Naive thymus-derived CD8-positive, alpha-beta T cell (primary cell): Measurements from ENCODE around the gene NECAB2. TPM values are rescaled to one million over a fixed set of nuclear protein-coding genes. Genes with fewer than 3 reads are reported as not detected.
"Not testable (repeated sequence)": the region's sequence is repeated elsewhere in the genome, so short reads cannot be mapped to it uniquely, and the experiment has no call there.

ENCODE experiments used
- ATAC-seq, 2 donors: fragments of 150-1000 bp; cut with Tn5 transposase in 1 of 2; sonication (Bioruptor Pico), chemical (Tn5 transposase) in 1 of 2; 1 replicate in 1 of 2; 2 replicates in 1 of 2; pipeline ENCODE4 v1.10.0; 2021; ENCODE audit warnings: mild to moderate bottlenecking in 2 of 2, moderate library complexity in 2 of 2
- POLR2A ChIA-PET: fragments of 350-600 bp; sonication (Branson Sonifier 250); formaldehyde crosslinking; loops from one replicate; lab custom pipeline; 2021; ENCODE audit warnings: antibody characterized with exemption; lab: Charles Lee
- DNase-seq, 10 donors: peaks; one replicate each; pipeline versions ENCODE4 v3.0.0 to v3.0.0-alpha.2; 2020 to 2022
- H3K27ac Mint-ChIP-seq, 10 donors: one replicate each; pipeline ENCODE4 v1.8.0; 2020 to 2022; ENCODE audit warnings: mild to moderate bottlenecking in 10 of 10, mixed read lengths in 10 of 10, moderate library complexity in 4 of 10, inconsistent platforms in 1 of 10
- H3K27me3 Mint-ChIP-seq, 5 donors: one replicate each; pipeline ENCODE4 v1.8.0; 2021 to 2022; ENCODE audit warnings: mixed read lengths in 5 of 5
- H3K36me3 Mint-ChIP-seq, 3 donors: one replicate each; pipeline ENCODE4 v1.8.0; 2020 to 2022; ENCODE audit warnings: mixed read lengths in 3 of 3, mild to moderate bottlenecking in 2 of 3, inconsistent platforms in 1 of 3
- H3K4me1 Mint-ChIP-seq, 4 donors: one replicate each; pipeline ENCODE4 v1.8.0; 2021 to 2022; ENCODE audit warnings: mixed read lengths in 4 of 4
- H3K4me3 Mint-ChIP-seq, 10 donors: one replicate each; pipeline ENCODE4 v1.8.0; 2020 to 2022; ENCODE audit warnings: mild to moderate bottlenecking in 10 of 10, mixed read lengths in 10 of 10, moderate library complexity in 6 of 10, inconsistent platforms in 1 of 10
- H3K9me3 Mint-ChIP-seq, 9 donors: one replicate each; pipeline ENCODE4 v1.8.0; 2020 to 2022; ENCODE audit warnings: mixed read lengths in 9 of 9, mild to moderate bottlenecking in 3 of 9, inconsistent platforms in 1 of 9, moderate library complexity in 1 of 9
- polyA plus RNA-seq, 3 donors: library from polyadenylated mRNA; unstranded; fragments of 300-500 nt; fragmentation: Illumina TruSeq; gene quantifications; one replicate each; pipeline ENCODE4 v1.2.3, GENCODE V29; 2021
- total RNA-seq, 8 experiments: library from RNA in 2 of 8; stranded (reverse) in 2 of 8; gene quantifications; one replicate each; pipeline ENCODE4 v1.2.3 and lab custom pipeline; 2021 to 2026

The NECAB2 gene
- total and polyA plus RNA-seq, 5 experiments from 2014 or later, result not detected

DNA sequence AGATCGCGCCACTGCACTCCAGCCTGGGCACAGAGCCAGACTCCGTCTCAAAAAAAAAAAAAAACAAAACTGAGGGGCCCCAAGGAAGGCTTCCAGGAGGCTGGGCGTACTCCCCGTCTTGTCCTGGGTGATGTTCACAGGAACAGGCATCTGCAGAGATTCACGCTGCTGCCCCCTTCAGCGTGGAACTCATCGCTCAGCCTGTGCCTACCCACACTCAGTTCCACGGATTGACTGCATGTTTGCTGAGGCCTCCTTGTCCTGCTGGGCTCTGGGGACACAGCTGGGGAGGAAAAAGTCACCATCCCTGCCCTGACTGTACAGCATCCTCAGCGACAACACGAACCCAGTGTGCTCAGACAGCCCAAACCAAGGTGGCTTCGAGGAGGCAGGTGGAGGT is 27.9 kb upstream of the NECAB2 start:
- Mint-ChIP-seq H3K36me3 (no peaks in the 10 kb centered on the region), H3K27ac (peak overlapping the region in 1 of 10 donors; percentile 4), H3K4me3 (no peak overlapping the region), H3K9me3 (no peaks in the 10 kb centered on the region), H3K27me3 (peaks cover 0 to 3% (median 0%) of the 10 kb centered on the region in 5 donors), H3K4me1 (peaks cover 0 to 13% (median 5%) of the 10 kb centered on the region in 4 donors)
- no peak for DNase-seq
- ATAC-seq, result no peak
- POLR2A ChIA-PET, result no interaction called here

DNA sequence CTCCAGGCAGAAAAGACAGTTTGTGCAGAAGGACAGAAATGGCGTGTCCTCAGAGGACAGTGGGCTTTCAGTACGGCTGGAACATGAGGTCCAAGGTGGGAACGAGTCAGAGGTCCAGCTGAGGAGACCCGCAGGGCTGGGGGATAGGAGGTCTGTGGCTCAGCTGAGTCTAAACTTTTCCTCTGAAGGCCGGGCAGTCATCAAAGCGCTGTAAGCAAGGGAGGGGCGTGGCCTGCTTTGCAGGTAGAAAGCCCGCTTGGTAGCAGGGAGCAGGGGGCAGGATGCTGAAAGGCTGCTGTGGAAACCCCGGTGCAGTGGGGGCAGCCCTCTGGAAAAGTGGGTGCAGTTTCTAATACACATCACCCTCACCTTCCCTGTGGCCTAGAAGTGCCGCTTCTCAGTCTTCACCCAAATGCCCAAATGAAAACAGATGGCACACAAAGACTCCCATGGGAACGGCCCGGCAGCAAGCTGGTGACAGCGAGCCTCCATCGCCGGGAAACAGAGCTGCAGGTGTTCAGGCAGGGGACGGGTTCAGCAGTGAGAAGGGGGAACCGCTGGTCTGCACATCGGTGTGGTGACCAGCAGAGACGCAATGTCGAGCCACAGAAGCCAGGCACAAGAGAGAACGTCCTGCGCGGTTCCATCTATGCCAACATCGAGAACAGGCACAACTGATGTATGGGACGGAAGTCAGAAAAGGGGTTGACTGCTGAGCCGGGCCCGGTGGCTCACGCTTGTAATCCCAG is 27.2 kb upstream of the NECAB2 start:
- no peaks in the 10 kb centered on the region for H3K9me3 Mint-ChIP-seq
- peak overlapping the region in 1 of 10 donors; percentile 4 for H3K27ac Mint-ChIP-seq
- no peak for ATAC-seq
- H3K36me3 Mint-ChIP-seq, result no peaks in the 10 kb centered on the region
- POLR2A ChIA-PET, result no interaction called here
- H3K27me3 Mint-ChIP-seq, result peaks cover 0 to 3% (median 0%) of the 10 kb centered on the region in 5 donors
- no peak for DNase-seq
- no peak overlapping the region for H3K4me3 Mint-ChIP-seq
- H3K4me1 Mint-ChIP-seq, result peaks cover 0 to 13% (median 5%) of the 10 kb centered on the region in 4 donors

DNA sequence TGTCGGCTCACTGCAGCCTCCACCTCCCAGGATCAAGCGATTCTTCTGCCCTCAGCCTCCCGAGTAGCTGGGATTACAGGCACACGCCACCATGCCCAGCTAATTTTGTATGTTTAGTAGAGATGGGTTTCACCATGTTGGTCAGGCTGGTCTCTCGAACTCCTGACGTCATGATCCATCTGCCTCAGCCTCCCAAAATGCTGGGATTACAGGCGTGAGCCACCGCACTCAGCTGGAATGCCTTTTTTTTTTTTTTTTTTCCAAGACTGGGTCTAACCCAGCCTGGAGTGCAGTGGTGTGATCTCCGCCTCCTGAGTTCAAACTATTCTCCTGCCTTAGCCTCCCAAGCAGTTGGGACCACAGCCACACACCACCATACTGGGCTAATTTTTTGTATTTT is 26.5 kb upstream of the NECAB2 start:
- H3K4me1 Mint-ChIP-seq, result peaks cover 0 to 12% (median 5%) of the 10 kb centered on the region in 4 donors
- H3K4me3 Mint-ChIP-seq, DNase-seq, H3K27ac Mint-ChIP-seq, H3K9me3 Mint-ChIP-seq, POLR2A ChIA-PET, H3K36me3 Mint-ChIP-seq, H3K27me3 Mint-ChIP-seq, ATAC-seq: not testable (repeated sequence)

DNA sequence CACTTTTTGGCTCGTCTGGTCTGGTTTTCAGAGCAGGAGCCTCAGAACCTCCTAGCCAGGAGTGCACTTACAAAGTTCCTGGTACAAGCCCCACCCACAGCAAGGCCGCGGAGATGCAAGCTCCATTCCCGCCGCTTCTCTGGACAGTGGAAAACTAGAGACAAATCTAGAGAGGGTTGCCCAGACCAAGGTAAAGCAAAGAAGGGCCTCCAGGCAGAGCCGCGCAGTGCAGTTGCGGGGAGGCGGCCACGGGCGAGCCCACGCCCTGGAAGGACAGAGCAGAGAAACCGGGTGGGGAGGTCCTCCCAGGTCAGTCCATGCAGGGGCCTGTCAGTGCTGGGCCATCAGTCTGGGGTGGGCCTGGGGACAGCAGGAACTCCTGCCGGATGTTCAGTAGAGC is 26.0 kb upstream of the NECAB2 start:
- no peak overlapping the region for H3K27ac Mint-ChIP-seq
- POLR2A ChIA-PET, result no interaction called here
- H3K36me3 Mint-ChIP-seq, result no peaks in the 10 kb centered on the region
- no peaks in the 10 kb centered on the region for H3K9me3 Mint-ChIP-seq
- ATAC-seq (no peak), DNase-seq (no peak)
- peaks cover 0 to 9% (median 5%) of the 10 kb centered on the region in 4 donors for H3K4me1 Mint-ChIP-seq
- H3K27me3 Mint-ChIP-seq, result peaks cover 0 to 3% (median 0%) of the 10 kb centered on the region in 5 donors
- H3K4me3 Mint-ChIP-seq, result no peak overlapping the region

DNA sequence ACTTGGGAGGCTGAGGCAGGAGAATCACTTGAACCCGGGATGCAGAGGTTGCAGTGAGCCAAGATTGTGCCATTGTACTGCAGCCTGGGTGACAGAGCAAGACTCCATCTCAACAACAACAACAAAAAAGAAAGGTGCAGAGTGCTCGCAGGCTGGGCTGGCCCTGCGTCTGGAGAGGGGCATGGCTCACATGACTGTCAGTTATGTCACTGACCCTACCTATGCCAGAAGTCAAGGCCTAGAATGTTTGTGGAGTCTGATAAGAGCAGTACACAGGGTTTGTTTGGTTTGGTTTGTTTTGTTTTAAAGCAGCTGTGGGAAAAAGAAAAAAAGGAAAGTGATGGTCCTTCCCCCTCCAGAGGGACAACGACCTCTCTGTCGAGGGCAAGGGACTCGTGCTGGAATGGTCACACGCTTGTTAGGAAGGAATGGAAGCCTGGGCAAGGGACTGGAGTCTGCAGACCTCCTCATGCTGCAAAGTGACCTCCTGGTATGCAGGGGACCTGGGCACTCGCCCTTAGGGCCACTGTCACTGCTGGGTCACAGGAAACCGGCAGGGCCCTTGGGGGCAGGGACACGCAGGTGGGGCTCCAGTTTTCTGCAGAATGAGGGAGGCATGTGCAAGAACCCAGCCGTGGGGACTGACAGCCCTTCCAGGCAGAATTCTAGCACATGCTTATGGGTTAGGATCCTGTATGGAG is 25.1 kb upstream of the NECAB2 start:
- Mint-ChIP-seq H3K27me3 (peaks cover 0 to 3% (median 0%) of the 10 kb centered on the region in 5 donors), H3K27ac (peak overlapping the region in 2 of 10 donors; percentile 13 to 37), H3K36me3 (no peaks in the 10 kb centered on the region), H3K9me3 (no peaks in the 10 kb centered on the region), H3K4me3 (no peak overlapping the region), H3K4me1 (peaks cover 0 to 9% (median 5%) of the 10 kb centered on the region in 4 donors)
- no peak for DNase-seq
- no peak for ATAC-seq
- POLR2A ChIA-PET, result no interaction called here

DNA sequence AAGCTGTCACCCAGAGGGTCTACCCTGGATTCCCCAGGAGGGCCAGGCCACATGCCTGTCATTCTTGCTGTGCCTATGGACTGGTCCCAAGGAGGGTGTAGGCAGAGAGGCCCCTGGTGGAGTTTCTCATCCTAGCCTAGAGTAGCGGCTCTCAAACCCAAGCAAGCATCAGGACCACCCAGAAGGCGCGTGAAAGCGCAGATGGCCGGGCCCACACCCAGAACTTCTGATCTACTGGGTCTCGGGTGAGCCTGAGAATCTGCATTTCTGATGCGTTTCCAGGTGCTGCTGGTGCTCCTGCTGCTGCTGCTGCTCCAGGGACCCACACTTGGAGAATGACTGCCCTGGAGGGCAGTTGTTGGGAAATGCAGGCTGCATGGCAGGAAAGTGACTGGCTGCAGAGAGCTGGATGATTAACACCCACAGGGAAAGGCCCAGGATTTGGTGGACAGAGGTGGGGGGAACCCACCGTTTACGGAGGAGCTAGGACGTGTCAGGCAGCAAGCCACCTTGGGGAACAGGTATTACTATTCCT is 24.5 kb upstream of the NECAB2 start:
- ATAC-seq (no peak), DNase-seq (no peak)
- no peaks in the 10 kb centered on the region for H3K36me3 Mint-ChIP-seq
- no peaks in the 10 kb centered on the region for H3K9me3 Mint-ChIP-seq
- peaks cover 0 to 2% (median 0%) of the 10 kb centered on the region in 5 donors for H3K27me3 Mint-ChIP-seq
- no peak overlapping the region for H3K4me3 Mint-ChIP-seq
- POLR2A ChIA-PET, result no interaction called here
- peak overlapping the region in 1 of 10 donors; percentile 48 for H3K27ac Mint-ChIP-seq
- H3K4me1 Mint-ChIP-seq, result peaks cover 0 to 9% (median 5%) of the 10 kb centered on the region in 4 donors

DNA sequence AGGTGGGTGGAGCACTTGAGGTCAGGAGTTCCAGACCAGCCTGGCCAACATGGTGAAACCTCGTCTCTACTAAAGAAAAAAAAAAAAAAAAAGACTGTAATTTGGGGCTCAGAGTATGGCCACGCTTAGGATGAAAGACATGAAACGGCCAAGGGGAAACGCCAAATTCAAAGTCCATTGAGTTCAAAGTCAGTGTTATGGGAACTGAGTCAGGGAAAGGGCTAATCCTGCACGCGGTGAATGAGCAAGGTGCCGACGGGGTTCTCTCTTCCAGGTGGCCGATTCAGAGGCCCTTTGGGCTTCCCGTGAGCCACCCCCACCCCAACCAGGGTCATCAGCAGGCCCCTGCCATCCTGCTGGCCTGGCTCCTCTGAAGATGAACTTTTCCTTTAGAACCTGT is 22.5 kb upstream of the NECAB2 start:
- H3K27ac Mint-ChIP-seq, result no peak overlapping the region
- POLR2A ChIA-PET, result no interaction called here
- H3K36me3 Mint-ChIP-seq, result peaks cover 0 to 4% (median 0%) of the 10 kb centered on the region in 3 donors
- peaks cover 0 to 4% (median 0%) of the 10 kb centered on the region in 4 donors for H3K4me1 Mint-ChIP-seq
- no peaks in the 10 kb centered on the region for H3K9me3 Mint-ChIP-seq
- H3K4me3 Mint-ChIP-seq, result no peak overlapping the region
- ATAC-seq, result no peak
- H3K27me3 Mint-ChIP-seq, result peaks cover 0 to 1% (median 0%) of the 10 kb centered on the region in 5 donors
- no peak for DNase-seq

DNA sequence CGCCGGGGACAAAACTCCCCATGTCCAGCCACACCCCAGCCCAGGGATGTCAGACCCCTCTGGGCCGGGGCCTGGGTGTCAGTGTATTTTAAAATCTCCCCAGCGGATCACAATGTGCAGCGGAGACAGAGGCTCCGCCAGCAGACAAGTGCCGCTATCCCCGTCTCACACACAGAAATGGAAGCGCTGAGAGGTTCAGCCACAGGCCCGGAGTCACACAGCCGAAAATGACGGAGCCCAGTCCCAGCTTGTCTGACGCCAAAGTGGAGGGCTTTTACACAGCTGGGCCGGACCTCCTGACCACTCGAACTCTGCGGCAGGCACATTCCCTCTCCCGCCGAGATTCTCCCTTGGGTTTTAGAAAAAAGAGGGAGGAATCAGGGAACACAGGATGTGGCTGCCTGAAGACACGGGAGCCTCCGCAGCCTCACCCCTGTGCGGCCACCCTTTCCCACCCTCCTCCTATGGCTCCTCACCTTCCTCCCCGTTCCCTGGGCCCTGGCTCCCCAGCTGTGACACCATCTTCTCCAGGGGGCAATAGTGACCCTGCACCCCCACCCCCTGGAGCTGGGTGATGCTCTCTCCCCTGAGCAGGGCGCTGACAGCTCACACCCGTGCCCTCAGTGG is 21.8 kb upstream of the NECAB2 start:
- H3K4me3 Mint-ChIP-seq, result no peak overlapping the region
- H3K36me3 Mint-ChIP-seq, result peaks cover 0 to 4% (median 0%) of the 10 kb centered on the region in 3 donors
- H3K4me1 Mint-ChIP-seq, result no peaks in the 10 kb centered on the region
- POLR2A ChIA-PET, result no interaction called here
- H3K9me3 Mint-ChIP-seq, result no peaks in the 10 kb centered on the region
- DNase-seq (no peak), ATAC-seq (no peak)
- H3K27ac Mint-ChIP-seq, result no peak overlapping the region
- H3K27me3 Mint-ChIP-seq, result peaks cover 0 to 1% (median 0%) of the 10 kb centered on the region in 5 donors

DNA sequence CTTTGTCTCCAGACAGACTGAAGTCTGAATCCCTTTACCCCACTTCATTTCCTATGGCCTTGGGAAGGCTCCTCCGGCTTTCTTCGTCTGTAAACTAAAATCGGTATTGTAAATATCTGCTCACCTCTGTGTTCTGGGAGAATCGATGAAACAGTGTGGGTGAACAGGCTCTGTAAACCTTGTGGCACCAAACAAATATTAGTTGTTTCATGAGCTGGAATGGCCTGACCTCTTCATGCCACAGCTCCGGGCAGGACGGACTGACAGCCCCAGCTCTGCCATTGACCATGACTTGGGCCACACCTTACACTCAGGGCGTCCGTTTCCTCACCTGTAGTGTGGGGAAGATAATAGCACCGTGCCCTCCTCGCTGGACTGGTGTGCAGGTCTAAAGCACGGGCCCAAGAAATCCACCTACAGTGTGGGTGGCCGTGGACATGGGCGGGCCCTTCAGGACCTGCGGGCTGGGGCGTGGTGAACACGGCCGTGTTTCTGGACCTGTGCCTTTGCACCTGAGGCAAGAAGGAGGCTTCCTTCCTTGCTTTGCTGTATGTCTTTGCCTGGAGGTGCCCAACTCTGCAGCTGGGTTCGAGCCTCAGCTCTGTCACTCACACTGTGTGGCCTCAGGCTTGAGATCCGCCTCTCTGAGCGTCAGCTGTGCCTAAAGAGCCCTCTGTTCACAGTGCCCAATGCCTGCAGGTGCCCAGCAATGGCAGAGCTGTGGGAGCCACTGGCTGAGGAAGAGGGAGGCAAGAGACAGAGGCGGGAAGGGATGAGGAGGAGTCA is 21.1 kb upstream of the NECAB2 start:
- no peak overlapping the region for H3K27ac Mint-ChIP-seq
- ATAC-seq (no peak), DNase-seq (no peak)
- peaks cover 0 to 4% (median 0%) of the 10 kb centered on the region in 3 donors for H3K36me3 Mint-ChIP-seq
- no peaks in the 10 kb centered on the region for H3K9me3 Mint-ChIP-seq
- H3K27me3 Mint-ChIP-seq, result peaks cover 0 to 1% (median 0%) of the 10 kb centered on the region in 5 donors
- no peak overlapping the region for H3K4me3 Mint-ChIP-seq
- POLR2A ChIA-PET, result no interaction called here
- no peaks in the 10 kb centered on the region for H3K4me1 Mint-ChIP-seq

DNA sequence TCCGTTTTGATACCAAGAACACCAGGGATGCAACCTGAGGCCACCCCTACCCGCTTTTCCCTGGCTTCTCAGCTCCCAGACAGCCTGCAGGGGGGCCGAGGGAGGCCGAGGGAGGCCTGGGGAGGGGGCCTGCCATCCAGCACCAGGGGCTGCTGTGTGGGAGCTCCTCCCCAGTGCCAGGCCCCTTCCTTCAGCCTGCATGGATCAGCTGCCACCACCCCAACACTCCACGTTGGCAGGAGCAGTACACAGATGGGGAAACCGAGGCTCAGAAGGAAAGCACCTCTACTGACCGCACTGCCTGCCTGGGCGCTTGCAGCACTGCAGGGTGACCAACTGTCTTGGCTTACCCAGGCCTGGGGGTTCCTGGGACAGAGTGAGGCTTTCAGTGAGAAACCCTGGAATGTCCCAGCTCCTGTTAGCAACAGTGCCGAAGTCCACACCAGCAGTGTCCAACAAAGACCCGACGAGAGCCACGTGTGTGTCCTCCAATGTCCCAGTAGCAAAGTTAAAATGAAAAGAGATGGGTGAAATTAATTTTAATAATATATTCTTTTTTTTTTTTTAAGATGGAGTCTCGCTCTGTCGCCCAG is 20.3 kb upstream of the NECAB2 start:
- no peak for ATAC-seq
- Mint-ChIP-seq H3K9me3 (no peaks in the 10 kb centered on the region), H3K4me1 (no peaks in the 10 kb centered on the region), H3K27ac (no peak overlapping the region), H3K4me3 (no peak overlapping the region), H3K36me3 (peaks cover 0 to 4% (median 0%) of the 10 kb centered on the region in 3 donors), H3K27me3 (peaks cover 0 to 1% (median 0%) of the 10 kb centered on the region in 5 donors)
- POLR2A ChIA-PET, result no interaction called here
- DNase-seq, result no peak

DNA sequence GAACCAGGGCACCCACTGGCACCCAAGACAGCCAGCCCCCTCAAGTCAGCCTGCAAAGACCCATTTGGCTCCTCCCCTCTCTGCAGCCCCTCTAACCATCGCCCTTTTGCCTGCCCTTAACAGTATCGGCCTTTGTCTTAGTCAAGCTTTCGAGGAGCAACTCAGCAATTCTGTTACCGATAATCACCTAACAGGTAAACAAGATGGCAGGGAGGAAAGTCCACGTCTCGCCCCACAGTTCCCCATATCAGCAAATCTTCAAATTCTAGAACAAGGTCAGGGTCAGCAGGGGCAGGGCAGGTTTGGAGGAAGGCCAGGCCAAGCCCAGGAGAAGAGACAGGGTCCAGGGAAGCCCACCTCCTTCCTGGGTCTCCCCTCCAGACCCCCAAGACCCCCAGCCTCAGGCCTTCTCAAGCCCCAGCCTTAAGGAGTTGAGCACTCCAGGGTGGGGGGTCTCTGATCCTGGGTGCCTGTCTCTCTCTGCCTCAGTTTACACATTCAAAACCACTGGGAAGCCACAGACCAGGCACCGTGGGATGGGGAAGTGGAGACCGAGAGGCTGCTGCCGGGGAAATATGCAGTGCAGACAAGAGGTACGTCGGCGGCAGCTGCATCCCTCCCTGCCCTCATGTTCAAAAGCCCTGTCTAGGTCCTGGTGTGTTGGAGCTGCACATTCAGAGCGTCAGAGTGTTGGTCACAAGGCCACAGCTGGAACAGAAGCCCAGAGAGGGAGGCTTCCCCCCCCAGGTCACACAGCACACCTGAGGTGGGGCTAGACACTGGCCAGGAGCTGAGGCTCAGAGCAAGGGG is 18.9 kb upstream of the NECAB2 start:
- Mint-ChIP-seq H3K9me3 (no peaks in the 10 kb centered on the region), H3K27me3 (peaks cover 3 to 6% (median 4%) of the 10 kb centered on the region in 5 donors), H3K4me3 (no peak overlapping the region), H3K36me3 (peaks cover 0 to 4% (median 0%) of the 10 kb centered on the region in 3 donors), H3K27ac (no peak overlapping the region), H3K4me1 (peaks cover 1 to 6% (median 4%) of the 10 kb centered on the region in 4 donors)
- no peak for DNase-seq
- POLR2A ChIA-PET, result no interaction called here
- ATAC-seq, result no peak
